HepG2 (cell line): ENCODE measurements around the gene ETS2. TPM values are rescaled to one million over a fixed set of nuclear protein-coding genes. Genes with fewer than 3 reads are reported as not detected.

Experiments
- AHDC1 ChIP-seq: sonication (generic); formaldehyde crosslinking; IDR thresholded peaks from 2 replicates; pipeline ENCODE4 v1.5.1; 2020; ENCODE audit warnings: mild to moderate bottlenecking, missing genetic modification reagents, borderline replicate concordance
- ARID5B ChIP-seq: IDR thresholded peaks from 2 replicates; pipeline ENCODE4 v1.4.0; 2020; ENCODE audit warnings: mild to moderate bottlenecking, missing genetic modification reagents
- KDM3A ChIP-seq: IDR thresholded peaks from 2 replicates; pipeline ENCODE4 v1.6.1; 2018; ENCODE audit warnings: low read depth, missing compliant biosample characterization
- LCORL ChIP-seq, 2 experiments: fragments of 450-650 bp in 1 of 2; sonication (generic) in 1 of 2; formaldehyde crosslinking in 1 of 2; IDR thresholded peaks; 2 replicates each; pipeline versions ENCODE4 v1.5.0 to v1.6.1; 2017 to 2020; ENCODE audit warnings: antibody characterized with exemption in 1 of 2, missing genetic modification reagents in 1 of 2
- MIXL1 ChIP-seq: IDR thresholded peaks from 2 replicates; pipeline ENCODE4 v1.6.1; 2016
- SMAD3 ChIP-seq: sonication (generic); formaldehyde crosslinking; IDR thresholded peaks from 2 replicates; pipeline ENCODE4 v1.4.0; 2020; ENCODE audit warnings: missing genetic modification reagents
- TFAP4 ChIP-seq: sonication (generic); IDR thresholded peaks from 2 replicates; pipeline ENCODE4 v1.6.1; 2016; ENCODE audit warnings: low read depth, borderline replicate concordance
- YEATS4 ChIP-seq: sonication (generic); formaldehyde crosslinking; IDR thresholded peaks from 2 replicates; pipeline ENCODE4 v1.4.0; 2020; ENCODE audit warnings: missing genetic modification reagents, borderline replicate concordance
- ZBTB21 ChIP-seq: sonication (generic); formaldehyde crosslinking; IDR thresholded peaks from 2 replicates; pipeline ENCODE4 v1.4.0; 2020; ENCODE audit warnings: missing genetic modification reagents
- ZMYM4 ChIP-seq: sonication (generic); formaldehyde crosslinking; IDR thresholded peaks from 2 replicates; pipeline ENCODE4 v1.8.1; 2023; ENCODE audit warnings: mild to moderate bottlenecking, missing genetic modification reagents
- ZNF660 ChIP-seq: sonication (generic); formaldehyde crosslinking; IDR thresholded peaks from 2 replicates; pipeline ENCODE4 v1.5.1; 2020; ENCODE audit warnings: mild to moderate bottlenecking, low read depth, missing genetic modification reagents, borderline replicate concordance
- polyA plus RNA-seq, 8 experiments: library from polyadenylated mRNA; depleted of rRNA in 3 of 8; stranded (reverse) in 7 of 8; unstranded in 1 of 8; fragments of >200 nt; fragmentation: Illumina TruSeq in 4 of 8; extraction: Trizol in 4 of 8; gene quantifications; 2 replicates each; pipeline versions ENCODE4 v1.2.1 to v1.2.3, GENCODE V29; 2011 to 2016; ENCODE audit warnings: low read depth in 4 of 8, missing spikeins in 1 of 8, mixed read lengths in 1 of 8; ENCODE audit not compliant: insufficient read depth in 1 of 8
- total RNA-seq, 5 experiments: library from RNA; depleted of rRNA; stranded (reverse); fragments of >200 nt; fragmentation: Illumina TruSeq; extraction: Trizol; gene quantifications; 2 replicates each; pipeline ENCODE4 v1.2.3, GENCODE V29; 2016; ENCODE audit warnings: low read depth in 1 of 5
- TF ChIP-seq, protein P1 (sequence below): sonication (generic); formaldehyde crosslinking; IDR thresholded peaks from 2 replicates; pipeline ENCODE4 v1.4.0; 2020; ENCODE audit warnings: low read depth, missing genetic modification reagents

Gene ETS2
- total and polyA plus RNA-seq, 2 of the 13 experiments (the other 11 are each of a cell fraction or from before 2014, with no cell fraction given), result 24.6 to 64.4 TPM

GRCh38 chr21:38831526-38832467 lies 26.1 kb downstream of the ETS2 start (continued):
- TF ChIP-seq AHDC1 (0 out of 2 replicates have a peak, but pooled peaks have one; percentile 13), LCORL (IDR thresholded peaks at IDR 0.05) (peak; percentile 12; the same call in 1 of the 2 replicates), LCORL (CRISPR knock-in tag; IDR thresholded peaks at IDR 0.05) (peak; percentile 85), KDM3A (CRISPR knock-in tag) (peak; percentile 39; the same call in 1 of the 2 replicates), SMAD3 (peak; percentile 80; the same call in 1 of the 2 replicates), YEATS4 (peak; percentile 74; the same call in 1 of the 2 replicates), MIXL1 (peak; percentile 48; the same call in 1 of the 2 replicates), TFAP4 (peak; percentile 69; the same call in 1 of the 2 replicates), ARID5B (peak; percentile 93), ZBTB21 (CRISPR knock-in tag) (peak; percentile 50), ZNF660 (CRISPR knock-in tag) (no peak), ZMYM4 (CRISPR knock-in tag) (peak; percentile 91)
- TF ChIP-seq, protein P1, sequence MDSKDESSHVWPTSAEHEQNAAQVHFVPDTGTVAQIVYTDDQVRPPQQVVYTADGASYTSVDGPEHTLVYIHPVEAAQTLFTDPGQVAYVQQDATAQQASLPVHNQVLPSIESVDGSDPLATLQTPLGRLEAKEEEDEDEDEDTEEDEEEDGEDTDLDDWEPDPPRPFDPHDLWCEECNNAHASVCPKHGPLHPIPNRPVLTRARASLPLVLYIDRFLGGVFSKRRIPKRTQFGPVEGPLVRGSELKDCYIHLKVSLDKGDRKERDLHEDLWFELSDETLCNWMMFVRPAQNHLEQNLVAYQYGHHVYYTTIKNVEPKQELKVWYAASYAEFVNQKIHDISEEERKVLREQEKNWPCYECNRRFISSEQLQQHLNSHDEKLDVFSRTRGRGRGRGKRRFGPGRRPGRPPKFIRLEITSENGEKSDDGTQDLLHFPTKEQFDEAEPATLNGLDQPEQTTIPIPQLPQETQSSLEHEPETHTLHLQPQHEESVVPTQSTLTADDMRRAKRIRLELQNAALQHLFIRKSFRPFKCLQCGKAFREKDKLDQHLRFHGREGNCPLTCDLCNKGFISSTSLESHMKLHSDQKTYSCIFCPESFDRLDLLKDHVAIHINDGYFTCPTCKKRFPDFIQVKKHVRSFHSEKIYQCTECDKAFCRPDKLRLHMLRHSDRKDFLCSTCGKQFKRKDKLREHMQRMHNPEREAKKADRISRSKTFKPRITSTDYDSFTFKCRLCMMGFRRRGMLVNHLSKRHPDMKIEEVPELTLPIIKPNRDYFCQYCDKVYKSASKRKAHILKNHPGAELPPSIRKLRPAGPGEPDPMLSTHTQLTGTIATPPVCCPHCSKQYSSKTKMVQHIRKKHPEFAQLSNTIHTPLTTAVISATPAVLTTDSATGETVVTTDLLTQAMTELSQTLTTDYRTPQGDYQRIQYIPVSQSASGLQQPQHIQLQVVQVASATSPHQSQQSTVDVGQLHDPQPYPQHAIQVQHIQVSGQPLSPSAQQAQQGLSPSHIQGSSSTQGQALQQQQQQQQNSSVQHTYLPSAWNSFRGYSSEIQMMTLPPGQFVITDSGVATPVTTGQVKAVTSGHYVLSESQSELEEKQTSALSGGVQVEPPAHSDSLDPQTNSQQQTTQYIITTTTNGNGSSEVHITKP (CRISPR knock-in tag), result peak; percentile 56; the same call in 1 of the 2 replicates
